Lower lobe of right lung (tissue), 2 donors: ENCODE measurements around the gene FGFRL1. TPM values are rescaled to one million over a fixed set of nuclear protein-coding genes. Genes with fewer than 3 reads are reported as not detected.

ENCODE experiments used
- ATAC-seq, 2 donors: fragments of 200-7000 bp; cut with Tn5 transposase; one replicate each; pipeline ENCODE4 v1.9.1; 2020 to 2022; ENCODE audit warnings: mild to moderate bottlenecking in 2 of 2, moderate library complexity in 2 of 2
- DNase-seq: peaks from one replicate; pipeline ENCODE4 v3.0.0-alpha.2; 2020
- H3K27ac ChIP-seq: fragments of 200-600 bp; one replicate; pipeline ENCODE4 v1.8.0; 2022
- H3K27me3 ChIP-seq: fragments of 200-600 bp; one replicate; pipeline ENCODE4 v1.8.0; 2022; ENCODE audit warnings: low read depth
- H3K36me3 ChIP-seq: fragments of 200-600 bp; one replicate; pipeline ENCODE4 v1.8.0; 2022; ENCODE audit warnings: mild to moderate bottlenecking
- H3K4me1 ChIP-seq: fragments of 200-600 bp; one replicate; pipeline ENCODE4 v1.8.0; 2022
- H3K4me3 ChIP-seq: fragments of 200-600 bp; one replicate; pipeline ENCODE4 v1.8.0; 2022; ENCODE audit warnings: mild to moderate bottlenecking
- H3K9me3 ChIP-seq: fragments of 200-600 bp; one replicate; pipeline ENCODE4 v1.8.0; 2022
- intact Hi-C: fragments of 100-400 bp; cut with DNase I; formaldehyde crosslinking; loops from one replicate; pipeline ENCODE4 v1.11.0; 2022
- total RNA-seq: library from RNA; stranded (reverse); fragmentation: NEBNext Ultra II Directional; extraction: Animal tissue kit (Norgen Biotek cat#: 25700); gene quantifications from one replicate; pipeline ENCODE4 v1.2.1, GENCODE V29; 2021
- TF ChIP-seq, protein P1 (sequence below): fragments of 200-600 bp; IDR thresholded peaks from one replicate; pipeline ENCODE4 v1.8.0; 2022; ENCODE audit warnings: antibody characterized with exemption, mild to moderate bottlenecking
- donor health status: DM: no; HTN: yes; CAD: no; lungs with severe emphysema.

FGFRL1 gene
- total RNA-seq, 1 donor from 2014 or later, result 23.4 TPM

DNA sequence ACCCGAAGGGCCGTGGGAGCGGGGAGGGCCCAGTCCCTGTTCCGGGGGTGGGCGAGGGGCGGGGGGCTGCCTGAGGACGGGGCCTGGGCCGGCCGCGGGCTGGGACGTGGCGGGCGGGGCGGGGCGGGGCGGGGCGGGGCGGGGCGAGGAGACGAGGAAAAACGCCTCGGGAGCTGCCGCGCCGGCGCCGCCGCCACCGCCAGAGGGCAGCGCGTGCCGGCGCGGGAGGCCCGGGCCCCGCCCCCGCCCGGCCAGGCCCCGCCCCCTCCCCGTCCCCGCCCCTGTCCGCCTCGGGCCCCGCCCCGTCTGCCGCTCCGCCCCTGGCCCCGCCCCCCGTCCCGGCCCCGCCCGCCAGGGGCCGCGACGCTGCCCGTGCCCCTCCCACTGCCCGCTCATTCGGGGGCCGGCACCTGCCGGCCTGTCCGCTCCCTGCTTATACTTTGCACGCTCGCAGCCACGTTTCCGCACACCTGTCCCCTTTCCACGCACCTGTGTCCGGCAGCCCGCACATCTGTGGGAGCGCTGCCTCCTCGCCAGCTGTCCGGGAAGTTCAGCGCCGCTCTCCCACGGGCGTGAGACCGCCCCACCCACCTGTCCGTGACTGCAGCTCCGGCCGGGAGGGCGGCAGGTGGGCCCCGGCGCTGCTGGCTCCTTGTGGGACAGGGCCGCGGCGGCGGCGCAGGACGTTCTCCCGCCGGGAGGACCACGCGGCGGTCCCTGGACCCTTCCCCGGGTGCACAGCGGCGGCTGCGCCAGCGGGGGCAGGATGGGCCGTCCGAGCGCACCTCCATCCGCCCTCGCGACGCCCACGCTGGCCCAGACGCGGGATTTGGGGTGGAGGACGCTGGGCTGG lies 1.7 kb upstream of the FGFRL1 start:
- Histone ChIP-seq H3K9me3 (no peaks in the 10 kb centered on the region), H3K4me1 (peaks cover 30% of the 10 kb centered on the region), H3K27me3 (peaks cover 30% of the 10 kb centered on the region), H3K27ac (peak overlapping the region; percentile 75), H3K4me3 (peak overlapping the region; percentile 77), H3K36me3 (no peaks in the 10 kb centered on the region)
- ATAC-seq (peak; percentile 85 to 87), DNase-seq (peak; percentile 79)
- TF ChIP-seq, protein P1, sequence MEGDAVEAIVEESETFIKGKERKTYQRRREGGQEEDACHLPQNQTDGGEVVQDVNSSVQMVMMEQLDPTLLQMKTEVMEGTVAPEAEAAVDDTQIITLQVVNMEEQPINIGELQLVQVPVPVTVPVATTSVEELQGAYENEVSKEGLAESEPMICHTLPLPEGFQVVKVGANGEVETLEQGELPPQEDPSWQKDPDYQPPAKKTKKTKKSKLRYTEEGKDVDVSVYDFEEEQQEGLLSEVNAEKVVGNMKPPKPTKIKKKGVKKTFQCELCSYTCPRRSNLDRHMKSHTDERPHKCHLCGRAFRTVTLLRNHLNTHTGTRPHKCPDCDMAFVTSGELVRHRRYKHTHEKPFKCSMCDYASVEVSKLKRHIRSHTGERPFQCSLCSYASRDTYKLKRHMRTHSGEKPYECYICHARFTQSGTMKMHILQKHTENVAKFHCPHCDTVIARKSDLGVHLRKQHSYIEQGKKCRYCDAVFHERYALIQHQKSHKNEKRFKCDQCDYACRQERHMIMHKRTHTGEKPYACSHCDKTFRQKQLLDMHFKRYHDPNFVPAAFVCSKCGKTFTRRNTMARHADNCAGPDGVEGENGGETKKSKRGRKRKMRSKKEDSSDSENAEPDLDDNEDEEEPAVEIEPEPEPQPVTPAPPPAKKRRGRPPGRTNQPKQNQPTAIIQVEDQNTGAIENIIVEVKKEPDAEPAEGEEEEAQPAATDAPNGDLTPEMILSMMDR, result no peak
- intact Hi-C loops, result no loop called here

DNA sequence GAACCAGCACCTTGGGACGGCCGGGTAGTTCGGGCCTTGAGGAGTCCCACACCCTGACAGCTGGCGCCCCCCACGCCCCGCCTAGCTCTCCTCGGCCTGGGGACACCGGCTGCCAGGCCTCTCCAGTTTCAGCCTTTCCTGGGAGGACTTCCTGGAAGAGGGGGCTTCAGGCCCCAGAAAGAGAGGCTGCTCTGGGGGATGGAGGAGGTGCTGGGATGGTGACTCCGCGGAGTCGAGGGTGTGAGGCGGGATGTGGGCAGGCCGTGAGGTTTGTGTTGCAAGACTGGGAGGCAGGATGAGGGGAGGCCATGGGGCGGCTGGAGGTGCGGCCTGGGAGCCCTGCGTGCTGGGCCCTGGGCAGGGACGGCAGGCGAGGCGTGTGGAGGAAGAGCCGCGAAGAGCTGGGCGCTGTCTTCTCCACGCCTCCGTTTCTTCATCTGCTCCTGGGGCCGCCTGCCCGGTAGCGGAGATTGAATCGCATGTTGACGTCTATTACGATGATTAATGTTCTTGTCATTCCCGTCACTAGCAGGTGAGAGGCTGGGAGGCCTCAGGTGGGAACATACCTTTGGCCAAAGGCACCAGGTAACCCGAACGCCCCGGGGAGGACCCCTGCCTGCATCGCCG lies 918 bp upstream of the FGFRL1 start:
- H3K9me3 ChIP-seq, result no peaks in the 10 kb centered on the region
- DNase-seq, result peak; percentile 86
- H3K4me3 ChIP-seq, result peak overlapping the region; percentile 77
- ATAC-seq, result peak; percentile 67 to 72
- TF ChIP-seq, protein P1, result no peak
- intact Hi-C loops, result no loop called here
- peaks cover 30% of the 10 kb centered on the region for H3K4me1 ChIP-seq
- H3K27ac ChIP-seq, result peak overlapping the region; percentile 75
- H3K36me3 ChIP-seq, result no peaks in the 10 kb centered on the region
- H3K27me3 ChIP-seq, result peaks cover 22% of the 10 kb centered on the region

DNA sequence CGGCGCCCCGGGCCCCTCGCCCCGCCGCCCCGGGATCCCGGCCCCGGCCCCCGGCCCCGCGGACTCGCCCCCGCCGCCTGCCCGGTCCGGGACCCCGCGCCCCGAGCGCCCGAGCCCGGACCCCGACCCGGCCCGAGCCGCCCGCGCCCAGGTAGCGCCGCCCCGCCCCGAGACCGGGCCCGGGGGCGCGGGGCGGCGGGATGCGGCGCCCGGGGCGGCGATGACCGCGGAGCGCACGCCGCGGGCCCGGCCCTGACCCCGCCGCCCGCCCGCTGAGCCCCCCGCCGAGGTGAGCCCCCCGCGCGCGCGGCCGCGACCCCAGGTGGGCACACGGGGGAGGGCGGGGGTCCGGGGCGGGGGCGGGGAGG lies 224 bp downstream of the FGFRL1 start:
- intact Hi-C loops, result no loop called here
- DNase-seq (no peak), ATAC-seq (no peak)
- TF ChIP-seq, protein P1, result no peak
- no peak overlapping the region for H3K27ac ChIP-seq
- H3K27me3 ChIP-seq, result peaks cover 14% of the 10 kb centered on the region
- peak overlapping the region; percentile 65 for H3K4me3 ChIP-seq
- H3K4me1 ChIP-seq, result peaks cover 30% of the 10 kb centered on the region
- H3K9me3 ChIP-seq, result no peaks in the 10 kb centered on the region
- no peaks in the 10 kb centered on the region for H3K36me3 ChIP-seq

DNA sequence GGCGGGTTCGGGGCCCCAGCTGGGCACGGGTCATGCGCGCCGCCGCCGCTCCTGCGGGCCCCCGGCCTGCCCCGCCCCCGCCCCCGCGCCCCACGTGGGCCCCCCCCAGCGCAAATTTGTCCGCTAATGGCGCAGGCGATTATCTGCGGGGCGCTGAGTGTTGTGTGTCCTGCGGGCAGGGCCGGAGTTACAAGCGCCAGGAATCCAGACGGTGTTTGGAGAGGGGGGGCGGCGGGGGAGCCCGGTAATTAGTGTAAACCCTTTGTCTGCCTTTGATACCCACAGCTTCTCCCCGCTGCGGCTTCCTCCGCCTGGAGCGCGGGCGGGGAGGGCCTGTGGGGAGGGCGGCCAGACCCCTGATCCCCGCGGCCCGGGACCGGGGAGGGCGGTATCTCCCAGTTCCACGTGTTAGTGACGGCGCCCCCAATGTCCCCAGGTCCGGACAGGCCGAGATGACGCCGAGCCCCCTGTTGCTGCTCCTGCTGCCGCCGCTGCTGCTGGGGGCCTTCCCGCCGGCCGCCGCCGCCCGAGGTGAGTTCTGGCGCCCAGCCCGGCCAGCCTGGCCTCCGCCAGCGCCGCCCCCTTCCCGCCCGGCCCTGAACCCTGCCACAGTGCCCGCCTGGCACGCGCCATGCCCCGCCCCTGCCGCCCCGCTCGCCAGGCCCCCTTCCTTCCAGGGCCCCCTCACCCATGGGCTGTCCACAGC lies 761 bp downstream of the FGFRL1 start:
- no peaks in the 10 kb centered on the region for H3K36me3 ChIP-seq
- peak in 1 of 2 donors; percentile 1 for ATAC-seq
- H3K27ac ChIP-seq, result no peak overlapping the region
- TF ChIP-seq, protein P1, result no peak
- peaks cover 30% of the 10 kb centered on the region for H3K4me1 ChIP-seq
- H3K27me3 ChIP-seq, result peaks cover 12% of the 10 kb centered on the region
- DNase-seq, result peak; percentile 67
- intact Hi-C loops, result no loop called here
- peak overlapping the region; percentile 65 for H3K4me3 ChIP-seq
- no peaks in the 10 kb centered on the region for H3K9me3 ChIP-seq

DNA sequence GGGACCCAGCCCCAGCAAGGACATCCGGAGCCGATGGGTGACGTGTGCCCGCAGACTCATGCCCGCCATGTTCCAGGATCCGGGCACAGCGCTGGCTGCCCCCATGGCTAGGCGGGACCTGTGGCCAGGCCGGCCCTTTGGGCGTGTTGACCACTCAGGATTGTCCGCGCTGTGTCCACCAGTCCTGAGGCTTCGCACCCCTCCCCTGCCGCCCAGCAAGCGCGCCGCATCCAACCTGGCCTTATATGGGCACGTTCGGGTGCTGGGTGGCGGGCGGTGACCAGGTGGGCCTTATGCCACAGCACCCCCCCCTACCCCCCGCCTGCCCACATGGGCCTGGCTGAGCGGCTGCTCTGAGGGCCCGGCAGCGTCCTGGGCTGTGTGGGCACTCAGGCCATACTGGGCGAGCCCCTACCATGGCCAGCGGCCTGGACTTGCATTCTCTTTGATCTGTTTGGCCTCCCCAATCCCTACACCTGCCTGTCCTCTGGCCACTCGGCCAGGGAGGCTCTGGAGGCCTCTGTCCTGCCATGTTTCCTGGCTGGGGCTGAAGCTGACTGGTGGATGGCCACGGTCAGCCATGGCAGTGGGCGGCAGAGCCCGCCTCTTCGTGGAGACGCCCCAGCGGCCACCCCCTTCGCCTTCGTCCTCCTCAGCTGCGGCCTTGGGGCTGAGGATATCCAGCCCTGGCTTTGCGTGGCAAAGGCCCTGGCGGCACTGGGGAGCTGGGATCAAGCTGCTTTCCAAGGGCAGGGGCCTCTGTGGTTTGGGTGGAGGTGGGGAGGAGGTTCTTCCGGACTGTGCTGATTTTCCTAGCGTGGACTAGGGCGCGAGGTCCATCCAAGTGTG lies 2.0 kb downstream of the FGFRL1 start:
- no peak overlapping the region for H3K4me3 ChIP-seq
- no peaks in the 10 kb centered on the region for H3K36me3 ChIP-seq
- peaks cover 30% of the 10 kb centered on the region for H3K4me1 ChIP-seq
- H3K27ac ChIP-seq, result no peak overlapping the region
- TF ChIP-seq, protein P1, result no peak
- ATAC-seq, result no peak
- H3K9me3 ChIP-seq, result no peaks in the 10 kb centered on the region
- H3K27me3 ChIP-seq, result peaks cover 5% of the 10 kb centered on the region
- intact Hi-C loops, result no loop called here
- no peak for DNase-seq
